Activated T-cell treated with anti-CD3 and anti-CD28 coated beads, Interleukin-2, amount 50 U/mL, for 72 hours (primary cell): ENCODE measurements around the gene FGD5. TPM values are rescaled to one million over a fixed set of nuclear protein-coding genes. Genes with fewer than 3 reads are reported as not detected.
"Not testable (repeated sequence)": the region's sequence is repeated elsewhere in the genome, so short reads cannot be mapped to it uniquely, and the experiment has no call there.

Experiments
- ATAC-seq, 2 donors: fragments of 150-1000 bp; cut with Tn5 transposase; replicated peaks in 1 of 2; 2 replicates each; pipeline ENCODE4 v1.10.0; 2021; ENCODE audit warnings: moderate library complexity in 2 of 2, mild to moderate bottlenecking in 1 of 2
- DNase-seq, 2 donors: peaks; one replicate each; pipeline ENCODE4 v3.0.0; 2021 to 2022; ENCODE audit warnings: mixed read lengths in 1 of 2
- H3K27ac Mint-ChIP-seq: one replicate; pipeline ENCODE4 v1.8.0; 2022; ENCODE audit warnings: mild to moderate bottlenecking, moderate library complexity, mixed read lengths
- H3K27me3 Mint-ChIP-seq: one replicate; pipeline ENCODE4 v1.8.0; 2022; ENCODE audit warnings: low read depth, mixed read lengths
- H3K36me3 Mint-ChIP-seq, 2 donors: one replicate each; pipeline ENCODE4 v1.8.0; 2022; ENCODE audit warnings: mixed read lengths in 2 of 2, mild to moderate bottlenecking in 1 of 2; ENCODE audit not compliant: insufficient read depth in 2 of 2
- H3K4me1 Mint-ChIP-seq: one replicate; pipeline ENCODE4 v1.8.0; 2022; ENCODE audit warnings: low read depth, mixed read lengths
- H3K4me3 Mint-ChIP-seq, 2 donors: one replicate each; pipeline ENCODE4 v1.8.0; 2022; ENCODE audit warnings: mild to moderate bottlenecking in 2 of 2, mixed read lengths in 2 of 2, moderate library complexity in 2 of 2
- H3K9me3 Mint-ChIP-seq, 2 donors: one replicate each; pipeline ENCODE4 v1.8.0; 2022; ENCODE audit warnings: mixed read lengths in 2 of 2
- total RNA-seq, 2 donors: library from RNA; stranded (reverse); gene quantifications; one replicate each; pipeline ENCODE4 v1.2.3, GENCODE V29; 2022

The FGD5 gene
- total RNA-seq, 2 donors from 2014 or later, result not detected

DNA sequence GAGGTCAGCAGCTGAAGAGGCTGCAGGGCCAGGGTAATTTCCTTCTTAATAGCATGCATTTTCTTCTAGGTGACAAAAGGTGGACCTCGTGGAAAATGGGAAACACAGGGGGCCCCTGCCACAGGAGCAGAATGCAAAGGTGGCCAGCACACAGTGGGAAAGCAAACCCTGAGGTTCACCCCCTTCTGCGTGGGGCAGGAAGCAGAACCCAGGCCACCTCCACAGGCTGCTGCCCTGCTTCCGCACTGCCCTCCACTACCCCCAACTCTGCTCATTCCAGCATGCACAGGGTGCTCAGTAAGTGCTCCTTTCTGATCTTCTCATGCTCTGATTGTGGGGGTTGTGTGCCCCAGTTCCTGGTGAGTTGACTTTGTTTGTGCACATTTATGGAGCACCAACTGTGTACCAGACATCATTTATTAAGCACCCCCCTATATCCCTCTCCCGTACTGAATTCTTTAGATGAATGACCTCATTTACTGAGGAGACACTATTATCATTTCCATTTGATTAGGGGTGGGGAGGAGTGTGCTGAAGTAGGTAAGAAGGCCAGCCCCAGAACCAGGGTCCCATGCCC lies 12.7 kb upstream of the FGD5 start:
- Mint-ChIP-seq H3K27me3 (peaks cover 41% of the 10 kb centered on the region), H3K9me3 (no peaks in the 10 kb centered on the region), H3K4me1 (peaks cover 32% of the 10 kb centered on the region), H3K27ac (no peak overlapping the region), H3K4me3 (no peak overlapping the region), H3K36me3 (no peaks in the 10 kb centered on the region)
- DNase-seq (no peak), ATAC-seq (no peak)

- DNase-seq (peak in 1 of 2 donors; percentile 10), ATAC-seq (peak in 1 of 2 donors; percentile 27)
- Mint-ChIP-seq H3K27me3 (peaks cover 48% of the 10 kb centered on the region), H3K4me3 (no peak overlapping the region), H3K36me3 (no peaks in the 10 kb centered on the region), H3K27ac (no peak overlapping the region), H3K9me3 (no peaks in the 10 kb centered on the region), H3K4me1 (peaks cover 37% of the 10 kb centered on the region)
Measured at GRCh38 chr3:14806641-14807263, 12.0 kb upstream of the FGD5 start.

DNA sequence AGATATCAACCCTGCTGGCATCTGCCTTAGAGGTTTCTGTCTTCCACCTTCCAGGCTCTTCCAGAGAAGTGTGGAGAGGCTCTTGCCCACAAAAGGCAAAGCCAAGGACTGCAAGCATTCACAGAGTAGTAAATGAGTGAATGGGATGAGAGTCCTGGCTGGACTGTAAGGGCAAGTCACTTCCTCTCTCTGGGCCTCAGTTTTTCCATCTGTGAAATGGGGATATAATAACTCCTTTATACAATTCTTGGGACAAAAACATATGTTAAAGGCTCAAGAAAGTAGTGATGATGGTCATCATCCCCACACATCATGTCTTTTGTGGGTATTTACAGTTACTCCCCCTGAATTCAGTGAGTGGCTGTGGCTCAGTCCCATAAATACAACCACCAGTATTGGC lies 10.7 kb upstream of the FGD5 start:
- ATAC-seq, result no peak
- DNase-seq, result no peak
- no peak overlapping the region for H3K27ac Mint-ChIP-seq
- no peaks in the 10 kb centered on the region for H3K9me3 Mint-ChIP-seq
- H3K27me3 Mint-ChIP-seq, result peaks cover 60% of the 10 kb centered on the region
- H3K4me3 Mint-ChIP-seq, result no peak overlapping the region
- no peaks in the 10 kb centered on the region for H3K36me3 Mint-ChIP-seq
- H3K4me1 Mint-ChIP-seq, result peaks cover 35% of the 10 kb centered on the region

DNA sequence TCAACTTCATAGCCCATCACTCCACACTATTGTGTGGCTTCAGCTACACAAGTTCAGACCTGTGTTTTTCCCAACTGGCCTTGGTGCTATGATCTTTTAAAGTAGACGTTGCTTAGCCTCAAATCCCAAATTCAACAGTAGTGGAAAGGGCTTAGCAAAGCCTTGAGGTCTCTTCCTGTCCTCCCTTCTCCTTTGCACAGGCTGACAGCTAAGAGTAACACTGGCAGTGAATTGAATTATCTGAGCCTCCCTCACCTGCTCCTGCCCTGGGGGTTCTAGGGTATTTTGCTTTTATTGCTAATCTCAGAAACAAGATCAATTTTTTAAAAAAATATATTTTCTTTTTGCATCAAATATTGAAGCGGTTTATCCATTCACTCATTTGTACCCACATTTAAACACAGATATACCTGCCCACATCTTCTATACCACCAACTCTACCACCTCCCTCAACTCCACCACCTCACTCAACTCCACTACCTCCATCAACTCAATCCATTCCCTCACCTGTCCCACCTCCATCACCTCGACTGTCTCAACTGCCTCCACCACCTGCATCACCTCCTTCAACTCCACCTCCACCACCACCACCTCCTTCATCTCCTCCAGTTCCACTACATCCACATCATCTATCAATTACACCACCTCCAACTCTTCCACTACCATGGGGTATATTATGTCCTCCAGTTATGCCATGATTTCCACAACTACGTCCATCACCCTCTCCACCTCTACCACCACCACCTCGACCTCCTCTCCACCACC lies 10.1 kb upstream of the FGD5 start:
- Mint-ChIP-seq H3K9me3 (no peaks in the 10 kb centered on the region), H3K27me3 (peaks cover 67% of the 10 kb centered on the region), H3K27ac (no peak overlapping the region), H3K36me3 (no peaks in the 10 kb centered on the region), H3K4me3 (no peak overlapping the region), H3K4me1 (peaks cover 29% of the 10 kb centered on the region)
- ATAC-seq, result no peak
- no peak for DNase-seq

- Mint-ChIP-seq H3K27me3 (peaks cover 76% of the 10 kb centered on the region), H3K4me1 (peaks cover 19% of the 10 kb centered on the region)
- H3K9me3 Mint-ChIP-seq, ATAC-seq, H3K36me3 Mint-ChIP-seq, DNase-seq, H3K4me3 Mint-ChIP-seq, H3K27ac Mint-ChIP-seq: not testable (repeated sequence)
Measured at GRCh38 chr3:14809611-14810010, 9.2 kb upstream of the FGD5 start.

DNA sequence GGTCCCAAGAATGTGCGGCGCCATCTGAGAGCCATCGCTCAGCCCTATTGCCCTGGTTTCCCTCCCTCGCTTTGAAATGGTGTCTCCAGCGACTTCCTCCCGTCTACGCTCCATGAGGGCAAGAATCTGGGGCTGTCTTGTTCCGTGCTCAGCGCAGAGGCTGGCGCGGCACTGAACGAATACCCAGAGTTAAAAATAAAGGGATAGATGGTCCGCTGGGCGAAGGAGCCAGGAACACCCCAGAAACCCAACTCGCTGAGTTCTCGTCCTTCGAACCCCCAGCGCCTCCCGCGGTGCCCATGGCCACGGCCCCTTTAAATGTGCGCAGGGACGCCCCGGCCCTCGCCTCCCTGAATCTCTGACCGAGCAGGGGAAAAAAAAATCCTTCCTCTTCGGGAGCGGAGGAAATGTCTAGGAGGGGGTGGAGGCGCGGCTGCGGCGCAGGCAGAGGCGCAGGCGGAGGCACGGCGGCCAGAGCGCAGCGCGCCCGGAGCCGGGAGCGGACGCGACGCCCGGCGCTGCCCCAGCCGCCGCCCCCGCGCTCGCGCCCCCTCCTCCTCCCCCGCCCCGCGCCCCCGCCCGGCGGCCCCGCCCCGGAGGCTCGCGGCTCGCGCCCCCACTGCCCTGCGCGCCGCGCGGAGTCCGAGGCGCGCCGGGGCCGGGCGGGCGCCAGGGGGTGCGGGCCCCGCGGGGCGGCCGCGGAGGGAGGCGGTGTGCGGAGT lies 8.5 kb upstream of the FGD5 start:
- H3K4me3 Mint-ChIP-seq, result peak overlapping the region in 1 of 2 donors; percentile 35
- no peaks in the 10 kb centered on the region for H3K9me3 Mint-ChIP-seq
- DNase-seq (no peak), ATAC-seq (no peak)
- H3K4me1 Mint-ChIP-seq, result peaks cover 13% of the 10 kb centered on the region
- H3K27me3 Mint-ChIP-seq, result peaks cover 78% of the 10 kb centered on the region
- H3K36me3 Mint-ChIP-seq, result no peaks in the 10 kb centered on the region
- H3K27ac Mint-ChIP-seq, result no peak overlapping the region

DNA sequence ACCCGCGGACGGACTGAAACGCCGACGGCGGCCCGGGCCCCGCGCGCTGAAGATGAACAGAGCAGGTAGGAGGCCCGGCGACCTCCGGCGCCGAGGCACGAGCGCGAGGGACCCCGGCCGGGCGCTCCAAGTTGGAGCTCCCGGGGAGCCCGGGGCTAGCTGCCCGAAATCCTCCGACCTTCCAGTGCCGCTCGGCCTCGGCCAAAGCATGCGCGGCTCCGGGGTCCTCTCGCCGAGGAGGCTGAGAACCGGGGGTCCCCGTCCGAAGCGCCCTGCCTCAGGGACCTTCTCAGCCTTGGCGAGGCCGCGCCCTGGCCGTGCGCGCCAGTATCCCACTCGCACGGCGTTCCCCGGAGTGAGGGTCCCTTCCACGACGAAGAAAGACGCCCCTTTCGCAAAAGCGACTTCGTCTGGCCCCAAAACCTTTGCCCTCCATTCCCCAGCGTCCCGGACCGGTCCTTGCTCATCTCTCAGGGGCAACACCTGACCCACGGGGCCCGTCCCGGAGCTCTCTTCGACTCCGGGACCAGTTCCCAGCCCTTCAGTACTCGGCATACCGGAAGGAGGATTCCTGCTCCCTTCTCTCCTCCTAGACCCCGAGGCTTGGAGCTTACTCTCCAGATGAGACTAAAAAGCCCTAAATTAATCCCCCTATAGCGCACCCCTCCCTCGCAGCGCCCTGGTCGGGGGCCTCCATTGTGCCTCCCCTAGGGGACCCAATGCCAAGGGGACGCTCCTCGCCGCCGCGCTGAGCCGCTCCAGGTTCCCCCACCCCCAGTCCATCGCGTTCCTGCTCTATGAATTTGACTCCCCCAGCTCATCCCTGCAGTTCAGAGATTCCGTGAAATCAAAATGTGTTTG lies 7.7 kb upstream of the FGD5 start:
- H3K4me3 Mint-ChIP-seq, result peak overlapping the region; percentile 57 to 74
- DNase-seq, result no peak
- H3K9me3 Mint-ChIP-seq, result no peaks in the 10 kb centered on the region
- H3K4me1 Mint-ChIP-seq, result peaks cover 12% of the 10 kb centered on the region
- H3K27me3 Mint-ChIP-seq, result peaks cover 76% of the 10 kb centered on the region
- H3K36me3 Mint-ChIP-seq, result no peaks in the 10 kb centered on the region
- ATAC-seq, result no peak
- H3K27ac Mint-ChIP-seq, result no peak overlapping the region

- H3K27me3 Mint-ChIP-seq, result peaks cover 70% of the 10 kb centered on the region
- no peak overlapping the region for H3K4me3 Mint-ChIP-seq
- no peak overlapping the region for H3K27ac Mint-ChIP-seq
- peaks cover 10% of the 10 kb centered on the region for H3K4me1 Mint-ChIP-seq
- ATAC-seq, result no peak
- no peak for DNase-seq
- H3K9me3 Mint-ChIP-seq, result no peaks in the 10 kb centered on the region
- H3K36me3 Mint-ChIP-seq, result no peaks in the 10 kb centered on the region
Measured at GRCh38 chr3:14811684-14812083, 7.1 kb upstream of the FGD5 start.

GRCh38 chr3:14812196-14812790 lies 6.5 kb upstream of the FGD5 start:
- H3K9me3 Mint-ChIP-seq, result no peaks in the 10 kb centered on the region

GRCh38 chr3:14814411-14814871 lies 4.3 kb upstream of the FGD5 start:
- Mint-ChIP-seq H3K4me1 (peaks cover 6% of the 10 kb centered on the region), H3K27me3 (peaks cover 54% of the 10 kb centered on the region), H3K36me3 (no peaks in the 10 kb centered on the region), H3K27ac (no peak overlapping the region), H3K4me3 (no peak overlapping the region), H3K9me3 (no peaks in the 10 kb centered on the region)
- ATAC-seq (no peak), DNase-seq (no peak)

More at GRCh38 chr3:14812196-14812790, 6.5 kb upstream of the FGD5 start:
- no peak for ATAC-seq
- H3K27ac Mint-ChIP-seq, result no peak overlapping the region
- no peak overlapping the region for H3K4me3 Mint-ChIP-seq
- no peaks in the 10 kb centered on the region for H3K36me3 Mint-ChIP-seq
- peaks cover 66% of the 10 kb centered on the region for H3K27me3 Mint-ChIP-seq
- peaks cover 6% of the 10 kb centered on the region for H3K4me1 Mint-ChIP-seq
- DNase-seq, result no peak

GRCh38 chr3:14816359-14816758 lies 2.4 kb upstream of the FGD5 start:
- H3K27me3 Mint-ChIP-seq, result peaks cover 40% of the 10 kb centered on the region
- H3K4me3 Mint-ChIP-seq, result no peak overlapping the region
- no peaks in the 10 kb centered on the region for H3K36me3 Mint-ChIP-seq
- peaks cover 1% of the 10 kb centered on the region for H3K4me1 Mint-ChIP-seq
- no peak for ATAC-seq
- no peak for DNase-seq
- H3K27ac Mint-ChIP-seq, result no peak overlapping the region
- no peaks in the 10 kb centered on the region for H3K9me3 Mint-ChIP-seq

- Mint-ChIP-seq H3K27ac (no peak overlapping the region), H3K4me3 (no peak overlapping the region), H3K27me3 (peaks cover 14% of the 10 kb centered on the region), H3K9me3 (no peaks in the 10 kb centered on the region), H3K4me1 (no peaks in the 10 kb centered on the region), H3K36me3 (no peaks in the 10 kb centered on the region)
- ATAC-seq (no peak), DNase-seq (no peak)
Measured at GRCh38 chr3:14819671-14820070, 909 bp downstream of the FGD5 start.
